GM12872 (cell line): ENCODE measurements around the gene CRLF2.

Source experiments
- TF ChIP-seq, protein P1 (sequence below): IDR thresholded peaks from 3 replicates; pipeline ENCODE4 v1.5.1; 2011; ENCODE audit warnings: low read depth, mild to moderate bottlenecking, low read length, moderate library complexity; ENCODE audit not compliant: insufficient read depth

The CRLF2 gene

DNA sequence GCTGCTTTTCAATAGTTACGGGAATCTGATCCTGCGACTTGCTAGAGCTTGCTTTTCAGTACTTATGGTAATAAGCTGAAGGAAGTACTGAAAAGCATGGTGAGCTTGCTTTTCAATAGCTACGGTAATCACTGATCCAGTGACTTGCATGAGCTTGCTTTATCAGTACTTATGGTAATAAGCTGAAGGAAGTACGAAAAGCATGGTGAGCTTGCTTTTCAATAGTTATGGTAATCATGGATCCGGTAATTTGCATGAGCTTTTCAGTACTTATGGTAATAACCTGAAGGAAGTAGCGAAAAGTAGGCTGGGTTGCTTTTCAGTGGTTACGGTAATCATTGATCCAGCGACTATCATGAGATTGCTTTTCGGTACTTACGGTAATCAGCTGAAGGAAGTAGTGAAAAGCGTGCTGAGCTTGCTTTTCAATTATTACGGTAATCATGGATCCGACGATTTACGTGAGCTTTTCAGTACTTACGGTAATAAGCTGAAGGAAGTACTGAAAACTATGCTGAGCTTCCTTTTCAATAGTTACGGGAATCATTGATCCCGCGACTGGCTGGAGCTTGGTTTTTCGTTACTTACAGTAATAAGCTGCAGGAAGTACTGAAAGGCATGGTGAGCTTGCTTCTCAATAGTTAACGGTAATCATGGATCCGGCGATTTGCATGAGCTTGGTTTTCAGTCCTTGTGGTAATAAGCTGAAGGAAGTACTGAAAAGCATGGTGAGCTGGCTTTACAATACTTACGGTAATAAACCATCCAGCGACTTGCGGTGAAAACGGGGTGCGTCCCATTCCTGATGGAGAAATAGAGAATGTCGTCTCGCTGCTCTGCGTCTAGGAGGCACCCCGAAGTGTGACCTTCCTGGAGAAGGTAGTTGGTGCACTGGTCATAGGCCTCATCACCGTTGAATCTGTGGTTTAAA is 6.5 kb downstream of the CRLF2 start:
- TF ChIP-seq, protein P1, sequence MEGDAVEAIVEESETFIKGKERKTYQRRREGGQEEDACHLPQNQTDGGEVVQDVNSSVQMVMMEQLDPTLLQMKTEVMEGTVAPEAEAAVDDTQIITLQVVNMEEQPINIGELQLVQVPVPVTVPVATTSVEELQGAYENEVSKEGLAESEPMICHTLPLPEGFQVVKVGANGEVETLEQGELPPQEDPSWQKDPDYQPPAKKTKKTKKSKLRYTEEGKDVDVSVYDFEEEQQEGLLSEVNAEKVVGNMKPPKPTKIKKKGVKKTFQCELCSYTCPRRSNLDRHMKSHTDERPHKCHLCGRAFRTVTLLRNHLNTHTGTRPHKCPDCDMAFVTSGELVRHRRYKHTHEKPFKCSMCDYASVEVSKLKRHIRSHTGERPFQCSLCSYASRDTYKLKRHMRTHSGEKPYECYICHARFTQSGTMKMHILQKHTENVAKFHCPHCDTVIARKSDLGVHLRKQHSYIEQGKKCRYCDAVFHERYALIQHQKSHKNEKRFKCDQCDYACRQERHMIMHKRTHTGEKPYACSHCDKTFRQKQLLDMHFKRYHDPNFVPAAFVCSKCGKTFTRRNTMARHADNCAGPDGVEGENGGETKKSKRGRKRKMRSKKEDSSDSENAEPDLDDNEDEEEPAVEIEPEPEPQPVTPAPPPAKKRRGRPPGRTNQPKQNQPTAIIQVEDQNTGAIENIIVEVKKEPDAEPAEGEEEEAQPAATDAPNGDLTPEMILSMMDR = no peak

DNA sequence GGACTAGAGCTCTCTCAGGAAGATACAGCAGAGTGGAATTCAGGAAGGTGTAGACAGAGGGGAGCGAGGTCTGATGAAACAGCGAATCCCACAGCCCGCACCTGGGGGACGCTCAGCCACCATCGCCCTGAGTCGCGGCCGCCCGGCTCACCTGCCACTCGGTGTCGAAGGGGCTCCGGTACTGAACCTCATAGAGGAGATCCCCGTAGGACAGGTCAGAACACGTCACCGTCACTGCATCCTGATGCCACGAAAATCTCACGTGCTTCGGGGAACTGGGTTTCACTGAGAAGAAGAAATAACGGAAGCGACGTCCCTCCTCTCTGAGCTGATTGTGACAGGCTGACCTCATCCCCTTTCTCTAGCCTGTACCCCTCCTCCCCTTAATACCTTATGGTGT is 10.2 kb downstream of the CRLF2 start:
- TF ChIP-seq, protein P1 = no peak

DNA sequence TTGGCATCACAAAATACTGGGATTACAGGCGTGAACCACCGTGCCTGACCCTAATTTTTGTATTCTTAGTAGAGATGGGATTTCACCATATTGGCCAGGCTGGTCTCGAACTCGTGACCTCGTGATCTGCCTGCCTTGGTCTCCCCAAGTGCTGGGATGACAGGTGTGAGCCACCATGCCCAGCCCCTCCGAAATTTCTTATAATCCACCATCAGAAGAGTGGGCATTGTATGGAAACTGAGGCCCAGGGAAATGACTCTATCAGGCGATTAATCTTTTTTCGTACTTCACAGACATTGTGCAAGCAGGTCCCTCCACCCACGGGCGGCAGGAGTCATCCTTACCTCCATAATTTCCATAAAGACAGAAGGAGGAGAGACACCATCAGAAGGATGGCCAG is 16.0 kb downstream of the CRLF2 start:
- TF ChIP-seq, protein P1 = no peak

DNA sequence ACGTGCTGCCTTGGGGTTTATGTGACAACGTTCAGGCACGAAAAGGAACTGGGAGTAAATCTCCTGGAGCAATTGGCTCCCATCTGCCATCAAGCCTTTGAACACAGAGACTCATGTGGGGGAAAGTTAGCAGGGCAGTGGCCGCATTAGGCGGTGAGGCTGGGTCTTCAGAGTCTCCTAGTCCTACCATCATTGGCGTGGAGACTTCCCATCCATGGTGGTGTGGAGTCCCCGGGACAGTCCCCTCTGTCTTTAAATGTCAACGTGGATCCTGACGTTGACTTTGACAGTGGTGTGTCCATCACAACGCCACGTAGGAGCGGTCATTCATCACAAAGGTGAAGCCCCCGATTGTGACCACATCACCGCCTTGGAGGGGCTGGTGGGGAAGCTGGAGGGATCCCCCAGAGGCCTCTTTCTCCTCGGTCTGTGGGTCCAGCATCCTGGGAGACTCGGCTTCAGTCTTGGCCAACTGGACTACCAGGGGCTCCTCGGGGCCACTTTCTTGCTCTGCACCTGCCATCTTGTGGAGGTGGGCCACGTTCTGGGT is 21.8 kb downstream of the CRLF2 start:
- TF ChIP-seq, protein P1 = no peak

DNA sequence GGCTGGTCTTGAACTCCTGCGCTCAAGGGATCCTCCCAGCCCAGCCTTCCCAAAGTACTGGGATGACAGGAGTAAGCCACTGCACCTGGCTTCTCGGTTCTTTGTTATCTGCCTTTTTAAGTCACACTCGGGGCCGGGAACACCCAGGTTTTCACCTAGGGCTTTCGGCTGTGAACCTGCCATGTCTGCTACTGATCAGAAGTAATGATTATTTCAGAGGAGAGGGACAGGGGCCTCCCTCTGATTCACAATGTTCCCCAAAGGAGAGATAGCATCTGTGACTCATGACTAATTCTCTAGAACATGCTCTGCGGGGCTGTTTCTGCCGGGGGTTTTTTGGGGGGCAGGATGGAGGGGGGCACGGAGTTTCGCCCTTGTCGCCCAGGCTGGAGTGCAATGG is 26.9 kb downstream of the CRLF2 start:
- TF ChIP-seq, protein P1 = no peak

DNA sequence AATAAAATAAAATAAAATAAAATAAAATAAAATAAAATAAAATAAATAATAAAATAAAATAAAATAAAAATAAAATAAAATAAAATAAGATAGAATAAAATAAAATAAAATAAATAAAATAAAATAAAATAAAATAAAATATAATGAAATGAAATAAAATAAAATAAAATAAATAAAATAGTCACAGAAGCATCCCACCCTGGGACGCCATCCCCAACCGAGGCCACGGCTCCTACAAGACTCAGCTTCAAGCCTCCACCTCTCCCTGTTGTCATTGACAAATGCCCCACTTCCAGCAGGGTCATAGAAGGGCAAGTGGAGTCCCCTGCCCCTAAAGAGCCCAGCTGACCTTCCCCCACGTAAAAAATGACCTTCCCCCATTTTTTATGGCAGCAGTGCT is 30.2 kb downstream of the CRLF2 start:
- TF ChIP-seq, protein P1 = no peak

DNA sequence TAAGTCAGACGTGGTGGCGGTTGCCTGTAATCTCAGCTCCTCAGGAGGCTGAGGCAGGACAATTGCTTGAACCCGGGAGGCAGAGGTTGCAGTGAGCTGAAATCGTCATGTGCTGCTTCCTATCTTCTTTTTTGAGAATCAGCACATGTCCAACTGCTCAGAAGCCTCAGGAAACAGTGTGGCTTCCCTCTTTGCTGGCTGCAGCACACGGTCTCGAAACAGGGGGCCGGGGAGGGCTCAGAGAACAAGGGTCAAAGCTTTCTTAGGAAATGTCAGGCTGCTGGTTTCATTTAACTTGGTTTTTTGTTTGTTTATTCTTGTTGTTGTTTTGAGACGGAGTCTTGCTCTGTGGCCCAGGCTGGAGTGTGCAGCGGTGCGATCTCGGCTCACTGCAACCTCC is 31.3 kb downstream of the CRLF2 start:
- TF ChIP-seq, protein P1 = no peak
